ENCODE results near the gene DDIAS.
"Not testable (repeated sequence)": the region's sequence is repeated elsewhere in the genome, so short reads cannot be mapped to it uniquely, and the experiment has no call there.

Gene DDIAS

DNA sequence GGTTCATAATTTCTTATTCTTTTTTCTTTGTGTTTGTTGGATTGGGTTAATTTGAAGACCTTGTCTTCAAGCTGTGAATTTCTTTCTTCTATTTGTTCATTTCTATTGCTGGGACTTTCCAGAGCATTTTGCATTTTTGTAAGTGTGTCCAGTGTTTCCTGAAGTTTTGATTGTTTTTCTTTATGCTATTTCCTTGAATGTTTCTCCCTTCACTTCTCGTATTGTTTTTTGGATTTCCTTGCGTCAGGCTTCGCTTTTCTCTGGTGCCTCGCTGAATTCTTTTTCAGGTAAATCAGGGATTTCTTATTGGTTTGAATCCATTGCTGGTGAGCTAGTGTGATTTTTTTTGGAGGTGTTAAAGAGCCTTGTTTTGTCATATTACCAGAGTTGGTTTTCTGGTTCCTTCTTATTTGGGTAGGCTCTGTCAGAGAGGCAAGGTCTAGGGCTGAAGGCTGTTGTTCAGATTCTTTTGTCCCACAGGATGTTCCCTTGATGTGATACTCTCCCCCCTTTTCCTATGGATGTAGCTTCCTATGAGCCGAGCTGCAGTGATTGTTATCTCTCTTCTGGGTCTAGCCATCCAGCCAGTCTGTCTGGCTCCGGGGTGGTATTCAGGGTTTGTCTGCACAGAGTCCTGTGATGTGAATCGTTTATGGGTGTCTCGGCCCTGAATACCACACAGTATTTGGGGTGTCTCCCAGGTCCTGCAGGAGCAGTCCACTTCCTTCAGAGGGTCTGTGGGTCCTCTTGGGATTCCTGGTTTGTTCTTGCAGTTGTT, 21.0 kb downstream of the DDIAS start:
- DNase-seq (ENCODE audit: low spot score), result not testable (repeated sequence)

DNA sequence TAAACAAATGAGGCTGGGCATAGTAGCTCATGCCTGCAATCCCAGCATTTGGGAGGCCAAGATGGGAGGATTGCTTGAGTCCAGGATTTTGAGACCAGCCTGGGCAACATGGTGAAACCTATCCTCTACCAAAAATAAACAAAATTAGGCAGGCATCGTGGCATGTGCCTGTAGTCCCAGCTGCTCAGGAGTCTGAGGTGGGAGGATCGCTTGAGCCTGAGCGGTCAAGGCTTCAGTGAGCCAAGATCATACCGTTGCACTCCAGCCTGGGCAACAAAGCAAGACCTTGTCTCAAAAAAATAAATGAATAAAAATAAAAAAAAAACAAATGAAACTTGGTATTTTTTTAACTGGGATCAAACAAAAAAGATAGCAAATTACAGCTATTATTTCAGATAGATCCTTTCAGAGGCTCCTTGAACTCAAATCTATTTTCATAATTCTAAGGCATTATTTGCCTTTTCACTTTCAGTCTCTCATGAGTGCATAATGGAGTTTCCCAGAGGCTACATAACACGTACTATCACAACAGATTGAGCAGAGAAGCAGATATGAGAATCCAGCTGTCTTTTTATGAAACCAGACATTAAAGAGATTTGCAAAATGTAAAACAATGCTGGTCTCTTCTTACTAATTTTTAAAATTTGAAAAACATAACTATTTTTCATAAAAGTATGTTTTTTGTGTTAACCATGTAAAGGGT, 23.1 kb downstream of the DDIAS start:
- DNase-seq (ENCODE audit: low spot score), result no peak

DNA sequence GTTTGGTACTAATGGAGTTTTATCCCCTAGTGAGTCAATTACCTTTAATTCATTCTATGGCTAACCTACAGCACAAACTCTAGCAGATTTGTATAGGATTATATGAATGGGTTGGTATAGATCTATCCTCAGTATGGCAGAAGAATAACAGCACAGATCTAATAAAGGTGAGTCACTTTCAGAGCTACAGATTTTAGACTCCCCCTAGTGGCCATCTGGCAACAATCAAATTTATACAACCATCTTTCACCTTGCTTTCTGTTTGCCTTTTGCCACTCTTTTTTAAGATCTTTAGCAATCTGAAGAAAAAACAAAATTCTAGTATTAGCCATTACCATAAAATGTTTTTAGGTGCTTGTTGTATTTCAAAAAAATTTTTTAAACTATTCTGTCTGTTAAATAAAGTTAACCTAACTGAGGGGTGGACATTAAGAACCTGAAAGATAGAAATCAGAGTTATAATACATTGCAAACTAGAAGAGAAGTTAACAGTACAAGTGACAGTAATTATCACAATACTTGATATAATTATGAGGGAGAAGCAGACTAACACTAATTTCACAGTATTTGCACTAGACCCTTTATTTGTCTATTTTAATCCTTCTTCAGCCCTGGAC, 25.8 kb downstream of the DDIAS start:
- DNase-seq (ENCODE audit: low spot score), result peak; percentile 67

DNA sequence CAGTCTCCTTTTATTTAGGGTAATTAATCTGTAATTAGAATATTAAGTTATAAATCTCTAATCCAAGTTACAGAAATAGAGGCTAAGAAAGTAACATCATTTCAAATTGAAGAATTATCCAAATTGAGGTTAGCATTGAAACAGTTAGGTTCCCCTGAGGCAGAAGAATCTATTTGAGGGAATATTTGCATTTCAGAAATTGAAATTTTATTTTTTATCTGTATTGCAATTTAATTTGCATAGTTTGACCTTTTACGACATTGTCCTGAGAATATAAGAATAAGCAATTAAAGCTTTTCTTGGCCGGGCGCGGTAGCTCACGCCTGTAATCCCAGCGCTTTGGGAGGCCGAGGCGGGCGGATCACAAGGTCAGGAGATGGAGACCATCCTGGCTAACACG, 27.6 kb downstream of the DDIAS start:
- no peak for DNase-seq (ENCODE audit: low spot score)

DNA sequence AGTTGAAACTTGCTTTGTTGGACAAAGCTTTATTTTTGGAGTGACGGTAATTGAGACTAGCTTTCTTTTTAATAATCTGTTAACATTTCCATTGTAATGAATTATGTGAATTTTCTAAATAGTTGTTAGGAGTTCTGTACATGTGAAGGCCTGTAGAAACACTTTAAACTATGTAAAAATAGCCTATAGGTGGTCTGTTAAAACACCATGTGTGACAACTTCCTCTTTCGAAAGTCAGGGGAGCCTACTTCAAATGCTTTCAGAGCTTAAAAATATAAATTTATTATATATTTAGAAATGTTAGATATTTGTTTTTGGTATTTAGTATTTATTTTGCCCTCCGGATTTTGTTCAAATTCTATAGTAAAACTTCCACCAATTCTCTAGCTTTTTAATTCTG, 28.7 kb downstream of the DDIAS start:
- no peak for DNase-seq (ENCODE audit: low spot score)

DNA sequence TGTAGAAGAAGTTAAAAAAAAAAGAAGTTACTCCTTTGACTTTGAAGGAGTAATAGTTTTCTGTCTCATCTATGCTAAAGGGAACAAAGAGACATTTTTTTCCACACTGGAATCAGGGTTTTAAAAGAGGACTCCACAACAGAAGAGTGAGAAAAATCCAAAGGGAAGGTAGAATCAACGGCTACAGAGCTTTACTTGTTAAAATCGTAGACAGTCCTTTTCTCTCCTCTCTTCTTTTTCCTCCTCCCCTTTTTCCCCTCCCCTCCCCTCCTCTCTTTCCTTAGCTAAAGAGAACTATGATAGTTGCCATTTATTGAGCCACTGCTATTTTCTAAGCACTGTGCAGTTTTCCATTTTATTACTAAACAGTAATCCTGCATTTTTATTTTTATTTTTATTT, 29.2 kb downstream of the DDIAS start:
- no peak for DNase-seq (ENCODE audit: low spot score)

DNA sequence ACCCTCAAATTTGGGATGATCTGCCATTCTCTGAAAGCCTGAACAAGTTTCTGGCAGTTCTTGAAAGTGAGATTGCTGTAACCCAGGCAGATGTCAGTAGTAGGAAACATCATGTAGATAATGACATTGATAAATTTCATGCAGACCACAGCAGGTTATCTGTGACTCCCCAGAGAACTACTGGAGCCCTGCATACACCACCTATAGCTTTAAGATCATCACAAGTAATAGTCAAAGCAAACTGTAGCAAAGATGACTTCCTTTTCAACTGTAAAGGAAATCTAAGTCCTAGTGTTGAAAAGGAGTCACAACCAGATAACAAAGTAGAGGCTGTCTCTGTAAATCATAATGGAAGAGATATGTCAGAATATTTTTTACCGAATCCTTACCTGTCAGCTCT, 31.0 kb downstream of the DDIAS start:
- no peak for DNase-seq (ENCODE audit: low spot score)

DNA sequence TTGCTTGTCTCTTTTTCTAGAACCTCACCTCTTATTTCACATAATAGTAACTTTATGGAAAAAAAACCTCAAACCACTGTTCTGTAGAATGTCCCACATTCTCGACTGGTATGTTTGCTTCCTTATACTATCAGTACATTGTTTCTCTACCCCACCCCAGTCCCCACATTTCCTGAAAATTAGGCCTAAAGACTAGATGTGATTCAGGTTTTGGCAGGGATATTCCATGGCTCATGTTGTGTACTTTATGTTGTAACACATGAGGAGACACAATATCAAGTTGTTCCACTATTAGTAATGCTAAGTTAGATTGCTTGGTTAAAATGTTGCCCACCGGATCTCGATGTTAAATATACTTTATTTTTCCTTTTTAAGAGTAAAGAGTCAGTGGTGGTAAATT, 34.7 kb downstream of the DDIAS start:
- no peak for DNase-seq (ENCODE audit: low spot score)

DNA sequence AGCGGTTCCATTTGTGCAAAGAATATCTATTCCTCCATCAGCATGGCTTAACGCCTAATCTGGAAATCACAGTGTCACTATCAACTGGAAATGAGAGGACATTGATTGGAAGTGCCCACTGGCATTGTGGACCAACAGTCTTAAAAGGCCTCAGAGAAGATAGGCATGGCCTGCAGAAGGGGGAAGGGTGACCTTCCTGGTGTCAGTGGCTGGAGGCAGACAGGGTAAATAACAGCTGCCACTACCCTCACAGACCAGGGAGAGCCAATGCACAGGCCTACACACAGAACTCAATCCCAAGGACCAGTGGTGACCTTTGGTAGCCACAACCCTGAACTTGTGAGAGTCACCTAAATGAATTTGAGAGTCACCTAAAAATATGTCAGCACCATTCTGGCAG, 36.0 kb downstream of the DDIAS start:
- DNase-seq (ENCODE audit: low spot score), result no peak

DNA sequence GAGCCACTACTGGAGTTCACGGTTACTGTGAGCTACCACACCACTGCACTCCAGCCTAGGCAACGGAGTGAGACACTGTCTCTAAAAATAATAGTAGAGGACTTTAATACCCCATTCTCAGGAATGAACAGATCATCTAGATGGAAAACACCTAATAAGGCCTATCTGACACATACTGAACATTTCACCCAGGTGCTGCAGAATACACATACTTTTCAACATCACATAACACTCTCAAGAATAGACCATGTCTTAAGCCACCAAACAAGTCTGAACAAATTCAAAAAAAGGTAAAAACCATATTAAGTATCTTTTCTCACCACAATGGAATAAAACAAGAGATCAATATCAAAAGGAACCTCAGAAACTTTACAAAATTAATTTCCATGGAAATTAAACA, 37.9 kb downstream of the DDIAS start:
- no peak for DNase-seq (ENCODE audit: low spot score)

DNA sequence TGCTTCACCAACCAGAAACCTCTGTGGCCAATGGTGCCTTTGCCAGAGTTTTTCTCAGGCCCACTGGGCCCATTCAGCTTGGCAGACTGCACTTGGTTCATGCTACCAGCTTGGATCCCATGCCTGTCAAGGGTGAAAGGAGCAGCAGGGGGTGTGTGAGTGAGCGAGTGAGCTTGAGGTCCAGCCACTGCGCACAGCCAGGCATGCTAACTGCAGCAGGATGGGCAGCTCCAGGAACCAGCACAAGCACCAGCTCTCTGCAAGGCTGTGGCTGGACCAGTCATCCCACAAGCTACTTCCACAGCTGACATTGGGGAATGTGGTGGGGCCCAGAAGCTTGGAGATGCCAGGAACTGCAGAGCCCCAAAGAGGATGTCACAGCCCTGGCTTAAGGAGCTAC, 40.8 kb downstream of the DDIAS start:
- no peak for DNase-seq (ENCODE audit: low spot score)

DNA sequence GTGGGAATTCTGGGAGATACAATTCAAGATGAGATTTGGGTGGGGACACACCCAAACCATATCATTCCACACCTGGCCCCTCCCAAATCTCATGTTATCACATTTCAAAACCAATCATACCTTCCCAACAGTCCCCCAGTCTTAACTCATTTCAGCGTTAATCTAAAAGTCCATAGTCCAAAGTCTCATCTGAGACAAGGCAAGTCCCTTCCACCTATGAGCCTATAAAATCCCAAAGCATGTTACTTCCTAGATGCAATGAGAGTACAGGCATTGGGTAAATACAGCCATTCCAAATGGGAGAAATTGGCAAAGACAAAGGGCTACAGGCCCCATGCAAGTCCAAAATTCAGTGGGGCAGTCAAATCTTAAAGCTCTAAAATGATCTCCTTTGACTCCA, 41.9 kb downstream of the DDIAS start:
- not testable (repeated sequence) for DNase-seq (ENCODE audit: low spot score)

DNA sequence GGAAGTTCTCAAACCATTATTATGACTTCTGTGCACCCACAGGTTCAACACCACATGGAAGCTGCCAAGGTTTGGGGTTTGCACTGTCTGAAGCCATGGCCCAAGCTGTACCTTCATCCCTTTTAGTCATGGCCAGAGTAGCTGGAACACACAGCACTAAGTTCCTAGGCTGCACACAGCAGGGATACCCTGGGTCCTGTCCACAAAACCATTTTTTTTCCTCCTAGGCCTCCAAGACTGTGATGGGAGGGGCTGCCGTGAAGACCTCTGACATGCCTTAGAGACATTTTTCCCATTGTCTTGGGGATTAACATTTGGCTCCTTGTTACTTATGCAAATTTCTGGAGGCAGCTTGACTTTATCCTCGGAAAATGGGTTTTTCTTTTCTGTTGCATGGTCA, 42.7 kb downstream of the DDIAS start:
- DNase-seq (ENCODE audit: low spot score), result no peak

DNA sequence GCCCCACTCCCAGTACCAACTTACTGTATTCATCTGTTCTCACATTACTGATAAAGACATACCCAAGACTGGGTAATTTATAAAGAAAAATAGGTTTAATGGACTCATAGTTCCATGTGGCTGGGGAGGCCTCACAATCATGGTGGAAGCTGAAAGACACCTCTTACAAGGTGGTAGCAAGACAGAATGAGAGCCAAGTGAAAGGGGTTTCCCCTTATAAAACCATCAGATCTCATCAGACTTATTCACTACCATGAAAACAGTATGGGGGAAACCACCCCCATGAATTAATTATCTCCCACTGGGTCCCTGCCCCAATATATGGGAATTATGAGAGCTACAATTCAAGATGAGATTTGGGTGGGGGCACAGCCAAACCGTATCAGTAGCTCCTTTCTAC, 43.5 kb downstream of the DDIAS start:
- DNase-seq (ENCODE audit: low spot score), result not testable (repeated sequence)

DNA sequence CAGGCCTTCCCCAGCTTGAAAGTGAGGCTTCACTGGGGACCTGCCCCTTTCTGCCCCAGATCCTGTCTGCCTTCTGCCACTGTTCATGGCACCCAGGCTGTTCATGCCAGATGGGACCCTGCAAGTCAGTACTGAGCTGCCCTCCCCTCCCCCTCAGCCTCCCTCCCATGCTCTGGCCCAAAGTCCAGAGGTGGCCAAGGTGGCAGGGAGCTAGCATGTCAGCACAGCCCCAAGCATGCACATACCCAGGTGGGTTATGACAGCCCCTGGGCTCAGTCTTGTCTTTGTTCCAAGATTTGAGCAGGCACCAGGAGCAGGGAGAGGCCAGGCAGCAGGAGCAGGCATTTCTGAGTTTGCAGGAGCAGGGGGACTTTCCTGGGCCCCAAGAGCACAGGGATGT, 44.1 kb downstream of the DDIAS start:
- no peak for DNase-seq (ENCODE audit: low spot score)

DNA sequence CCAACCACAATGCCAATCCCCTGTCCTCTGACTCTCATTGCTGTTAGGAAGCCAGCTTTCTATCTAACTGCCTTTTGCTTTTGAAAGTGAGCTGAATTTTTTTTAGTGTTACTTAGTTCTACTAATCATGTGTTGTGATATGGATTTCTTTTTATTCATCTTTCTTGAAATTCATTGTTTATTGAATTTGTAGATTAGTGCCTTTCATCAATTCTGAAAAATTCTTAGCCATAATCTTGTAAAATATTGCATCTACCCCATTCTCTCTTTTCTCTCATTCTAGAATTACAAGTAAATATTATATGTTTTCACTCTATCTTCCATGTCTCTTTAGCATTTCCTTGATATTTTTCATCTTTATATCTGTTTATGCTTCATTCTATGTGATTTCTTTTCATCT, 47.8 kb downstream of the DDIAS start:
- DNase-seq (ENCODE audit: low spot score), result no peak

DNA sequence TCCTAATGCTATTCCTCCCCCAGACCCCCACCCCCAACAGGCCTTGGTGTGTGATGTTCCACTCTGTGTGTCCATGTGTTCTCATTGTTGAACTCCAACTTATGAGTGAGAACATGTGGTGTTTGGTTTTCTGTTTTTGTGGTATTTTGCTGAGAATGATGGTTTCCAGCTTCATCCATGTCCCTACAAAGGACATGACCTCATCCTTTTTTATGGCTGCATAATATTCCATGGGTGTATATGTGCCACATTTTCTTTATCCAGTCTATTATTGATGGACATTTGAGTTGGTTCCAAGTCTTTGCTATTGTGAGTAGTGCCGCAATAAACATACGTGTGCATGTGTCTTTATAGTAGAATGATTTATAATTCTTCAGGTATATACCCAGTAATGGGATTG, 49.0 kb downstream of the DDIAS start:
- DNase-seq (ENCODE audit: low spot score), result not testable (repeated sequence)

DNA sequence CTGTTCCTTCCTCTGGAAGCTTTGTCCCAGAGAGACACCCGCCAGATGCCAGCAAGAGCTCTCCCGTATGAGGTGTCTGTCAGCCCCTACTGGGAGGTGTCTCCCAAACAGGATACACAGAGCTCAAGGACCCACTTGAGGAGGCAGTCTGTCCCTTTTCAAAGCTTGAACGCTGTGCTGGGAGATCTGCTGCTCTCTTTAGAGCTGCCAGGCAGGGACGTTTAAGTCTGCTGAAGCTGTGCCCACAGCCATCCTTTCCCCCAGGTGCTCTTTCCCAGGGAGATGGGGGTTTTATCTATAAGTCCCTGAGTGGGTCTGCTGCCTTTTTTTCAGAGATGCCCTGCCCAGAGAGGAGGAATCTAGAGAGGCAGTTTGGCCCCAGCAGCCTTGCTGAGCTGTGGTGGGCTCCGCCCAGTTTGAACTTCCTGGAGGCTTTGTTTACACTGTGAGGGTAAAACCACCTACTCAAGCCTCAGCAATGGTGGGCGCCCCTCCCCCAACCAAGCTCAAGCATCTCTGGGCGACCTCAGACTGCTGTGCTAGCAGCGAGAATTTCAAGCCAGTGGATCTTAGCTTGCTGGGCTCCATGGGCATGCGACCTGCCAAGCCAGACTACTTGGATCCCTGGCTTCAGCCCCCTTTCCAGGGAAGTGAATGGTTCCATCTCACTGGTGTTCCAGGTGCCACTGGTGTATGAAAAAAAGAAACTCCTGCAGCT, 54.4 kb downstream of the DDIAS start:
- DNase-seq (ENCODE audit: low spot score), result not testable (repeated sequence)

DNA sequence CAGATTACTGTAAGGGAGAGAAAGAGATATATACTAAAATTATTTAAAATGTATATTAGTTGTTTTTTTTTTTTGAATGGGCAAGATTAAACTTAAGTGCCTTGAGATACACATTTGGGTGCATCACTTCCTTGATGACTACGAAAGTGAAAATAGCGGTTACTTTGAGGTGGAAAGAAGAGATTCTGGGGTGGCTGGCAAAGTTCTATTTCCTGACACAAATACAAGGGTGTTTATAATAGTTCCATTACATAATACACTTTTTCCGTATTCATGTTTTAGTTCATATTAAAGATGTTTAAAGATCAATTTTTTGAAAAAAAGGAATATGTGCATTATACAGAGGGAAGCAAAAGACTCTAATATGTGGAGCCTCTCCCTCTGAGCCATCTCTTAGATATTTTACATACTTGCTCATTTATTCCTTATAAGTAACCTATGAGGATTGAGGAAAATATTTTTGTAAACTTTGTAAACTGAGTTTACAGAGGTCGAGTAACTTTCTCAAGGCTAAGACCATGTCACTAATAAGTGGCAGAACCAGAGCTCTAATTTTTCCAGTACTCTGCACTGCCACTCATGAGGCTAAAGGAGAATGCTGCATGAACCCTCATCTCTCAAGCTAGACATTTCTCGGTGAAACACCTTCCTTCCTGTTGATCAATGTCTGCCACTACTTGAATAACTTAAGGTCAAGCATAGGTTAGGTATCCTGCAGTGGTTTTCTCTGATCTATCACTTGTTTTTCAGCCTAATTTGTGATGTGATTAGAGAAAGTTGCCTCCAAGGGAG, 58.6 kb downstream of the DDIAS start:
- DNase-seq (ENCODE audit: low spot score), result no peak

DNA sequence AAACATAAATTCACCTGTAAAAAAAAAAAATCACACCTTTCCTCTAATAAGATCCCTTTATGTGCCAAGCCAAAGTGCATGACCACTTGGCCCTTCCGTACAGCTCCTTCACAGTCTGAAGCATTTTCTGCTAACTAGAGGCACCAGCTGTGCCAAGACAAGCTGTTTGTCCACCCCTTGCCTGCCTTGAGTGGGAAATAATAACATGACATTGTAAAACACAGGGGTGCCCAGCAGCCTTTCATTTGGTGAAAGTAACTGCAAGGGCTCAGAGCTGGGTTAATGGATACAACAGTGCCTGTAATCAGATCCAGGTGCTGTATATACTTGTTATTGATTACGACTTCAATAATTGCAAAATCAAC, 59.2 kb downstream of the DDIAS start:
- no peak for DNase-seq (ENCODE audit: low spot score)

DNA sequence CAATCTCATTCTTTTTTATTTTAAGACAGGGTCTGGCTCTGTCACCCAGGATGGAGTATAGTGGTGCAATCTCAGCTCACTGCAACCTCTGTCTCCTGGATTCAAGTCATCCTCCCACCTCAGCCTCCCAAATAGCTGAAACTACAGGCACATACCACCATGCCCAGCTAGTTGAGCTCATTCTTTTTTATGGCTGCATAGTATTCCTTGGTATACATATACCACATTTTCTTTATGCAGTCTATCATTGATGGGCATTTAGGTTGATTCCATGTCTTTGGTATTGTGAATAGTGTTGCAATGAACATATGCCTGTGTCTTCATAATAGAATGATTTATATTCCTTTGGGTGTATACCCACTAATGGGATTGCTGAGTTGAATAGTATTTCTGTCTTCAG, 60.5 kb downstream of the DDIAS start:
- not testable (repeated sequence) for DNase-seq (ENCODE audit: low spot score)

DNA sequence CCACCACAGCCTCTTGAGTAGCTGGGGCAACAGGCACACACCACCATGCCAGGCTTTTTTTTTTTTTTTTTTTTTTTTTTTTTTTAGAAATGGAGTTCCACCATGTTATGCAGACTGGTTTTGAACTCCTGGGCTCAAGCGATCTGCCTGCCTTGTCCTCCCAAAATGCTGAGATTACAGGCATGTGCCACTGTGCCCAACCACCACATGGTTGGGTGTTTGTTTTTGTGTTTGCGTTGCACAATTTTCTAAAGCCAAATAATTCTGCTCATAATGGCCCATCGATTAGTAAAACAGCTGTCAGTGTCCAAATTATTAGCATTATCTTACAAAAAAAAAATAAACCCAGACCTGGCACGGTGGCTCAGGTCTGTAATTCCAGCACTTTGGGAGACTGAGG, 65.8 kb downstream of the DDIAS start:
- DNase-seq (ENCODE audit: low spot score), result no peak

Data from pons (tissue), 1 donor.